GM18511 (cell line): ENCODE measurements around the gene EPB41.
"Not testable (repeated sequence)": the region's sequence is repeated elsewhere in the genome, so short reads cannot be mapped to it uniquely, and the experiment has no call there.

Source experiments
- ATAC-seq: cut with Tn5 transposase; IDR thresholded peaks from one replicate; pipeline ENCODE4 v1.9.1; 2021; ENCODE audit warnings: mild to moderate bottlenecking, moderate library complexity; ENCODE audit not compliant: unreplicated experiment

The EPB41 gene

DNA sequence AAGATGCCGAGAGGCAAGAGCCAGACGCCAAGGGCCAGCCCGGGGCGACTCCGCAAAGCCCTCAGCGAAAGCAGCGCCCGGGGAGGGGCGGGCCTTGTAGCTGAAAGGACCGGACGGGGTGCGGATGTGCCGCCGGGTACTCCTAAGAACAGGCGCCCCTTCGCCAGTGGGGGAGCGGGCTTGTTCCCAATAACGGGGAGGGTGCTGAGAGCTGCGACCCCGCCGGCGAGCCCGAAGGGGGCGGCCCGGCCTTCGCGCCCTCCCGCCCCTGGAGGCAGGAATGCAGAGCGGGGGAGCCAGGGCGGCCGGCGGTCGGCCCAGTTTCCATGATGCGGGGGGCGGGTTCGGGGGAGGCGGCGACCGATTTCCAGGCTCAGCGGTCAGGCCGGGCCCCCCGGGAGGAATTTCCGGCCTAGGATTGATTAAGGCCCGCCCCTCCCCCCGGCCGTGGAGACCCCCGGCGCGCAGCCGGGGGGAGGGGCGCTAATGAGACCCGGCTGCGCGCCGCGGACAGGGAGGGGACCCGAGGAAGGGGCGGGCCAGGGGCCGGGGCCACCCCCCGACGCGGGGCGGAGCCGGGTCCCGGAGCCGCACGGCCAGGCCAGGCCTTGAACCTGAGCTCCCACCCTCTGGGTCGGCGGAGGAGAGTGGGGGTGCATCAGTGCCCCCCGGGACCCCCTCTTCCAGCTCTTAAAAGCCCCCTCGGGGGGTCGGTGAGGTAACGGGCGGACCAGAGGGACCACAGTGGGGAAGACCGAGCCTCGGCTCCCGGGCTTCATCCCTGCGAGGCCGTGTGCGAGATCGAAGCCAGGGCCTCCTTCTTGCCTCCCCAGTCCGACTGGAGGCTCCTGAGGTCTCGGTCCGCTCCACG is 210.2 kb downstream of the EPB41 start:
- ATAC-seq = no peak

DNA sequence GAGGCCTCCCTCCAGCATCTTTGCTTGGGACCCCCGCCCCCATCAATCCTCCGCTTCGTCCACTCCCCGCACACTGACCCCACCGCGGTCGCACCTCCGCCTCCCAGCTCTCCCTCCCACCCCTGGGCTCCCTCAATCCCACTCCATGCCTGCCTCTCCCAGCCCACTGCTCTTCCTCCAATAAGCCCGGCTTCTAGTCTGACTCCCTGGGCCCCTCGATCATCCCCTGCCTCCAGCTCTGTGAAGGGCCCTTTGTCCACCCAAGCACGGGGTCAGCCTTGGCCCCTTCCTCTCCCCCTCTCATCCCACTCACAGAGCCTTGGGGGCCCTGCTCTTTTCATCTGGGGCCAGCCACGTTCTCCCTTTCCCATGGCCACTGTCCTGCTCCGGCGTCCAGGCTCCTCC is 210.9 kb downstream of the EPB41 start:
- ATAC-seq = no peak

GRCh38 chr1:29125788-29126187 is 211.4 kb downstream of the EPB41 start:
- no peak for ATAC-seq

- no peak for ATAC-seq
These were observed 211.8 kb downstream of the EPB41 start for GRCh38 chr1:29126198-29126597.

GRCh38 chr1:29128739-29129138 is 214.4 kb downstream of the EPB41 start:
- ATAC-seq = no peak

GRCh38 chr1:29129916-29130315 is 215.5 kb downstream of the EPB41 start:
- no peak for ATAC-seq

GRCh38 chr1:29131056-29131455 is 216.7 kb downstream of the EPB41 start:
- ATAC-seq = not testable (repeated sequence)

- ATAC-seq = no peak
These were observed 219.7 kb downstream of the EPB41 start for GRCh38 chr1:29133861-29134694.

DNA sequence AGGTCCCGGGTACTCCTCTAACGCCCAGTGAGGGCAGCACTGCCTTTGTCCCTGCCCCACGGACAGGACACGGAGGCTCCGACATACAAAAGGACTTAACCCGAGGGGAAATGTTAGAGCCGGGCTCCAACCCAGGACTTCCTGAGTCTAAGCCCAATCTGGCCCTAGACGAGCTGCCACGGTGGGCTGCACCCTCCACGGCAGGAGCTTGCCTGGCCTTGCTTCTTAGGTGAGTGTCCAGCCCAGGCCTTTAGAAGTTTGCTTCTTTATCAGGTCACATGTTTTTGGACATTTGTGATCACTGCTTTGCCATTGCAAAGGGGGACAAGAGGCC is 220.3 kb downstream of the EPB41 start:
- ATAC-seq = no peak

- ATAC-seq = no peak
These were observed 222.1 kb downstream of the EPB41 start for GRCh38 chr1:29136391-29136915.

GRCh38 chr1:29142714-29143113 is 228.3 kb downstream of the EPB41 start:
- ATAC-seq = no peak

GRCh38 chr1:29144178-29144577 is 229.8 kb downstream of the EPB41 start:
- ATAC-seq = no peak

DNA sequence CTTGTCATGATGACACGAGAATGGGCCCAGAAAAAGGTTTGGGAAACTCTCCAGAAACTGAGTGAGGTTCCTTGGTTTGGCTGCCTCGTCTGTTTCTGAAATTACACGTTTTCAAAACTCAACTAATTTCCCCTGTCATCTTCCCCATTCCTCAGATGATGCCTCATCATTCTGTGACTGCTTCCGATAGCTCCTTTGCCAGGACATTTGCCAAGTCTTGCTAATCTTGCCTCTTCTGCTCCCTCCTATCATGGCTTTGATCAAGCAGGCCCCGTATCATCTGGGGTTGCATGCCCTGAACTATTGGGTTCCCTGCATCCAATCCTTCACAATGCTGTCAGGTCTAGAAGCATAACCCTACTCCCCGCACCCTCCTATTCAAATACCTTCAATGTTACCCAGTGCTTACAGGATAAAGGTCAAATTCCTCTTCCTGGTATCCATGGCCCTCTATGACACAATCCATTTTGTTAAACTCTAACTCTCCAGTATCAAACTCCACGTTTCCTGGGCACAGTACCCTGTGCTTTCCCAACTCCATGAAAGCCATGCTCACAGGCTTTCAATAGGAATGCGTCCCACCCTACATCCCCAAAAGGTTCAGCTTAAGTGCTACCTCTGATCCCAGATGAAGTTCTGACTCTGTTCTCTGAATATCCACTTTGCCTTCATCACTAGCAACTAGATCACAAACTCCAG is 231.5 kb downstream of the EPB41 start:
- ATAC-seq = no peak

DNA sequence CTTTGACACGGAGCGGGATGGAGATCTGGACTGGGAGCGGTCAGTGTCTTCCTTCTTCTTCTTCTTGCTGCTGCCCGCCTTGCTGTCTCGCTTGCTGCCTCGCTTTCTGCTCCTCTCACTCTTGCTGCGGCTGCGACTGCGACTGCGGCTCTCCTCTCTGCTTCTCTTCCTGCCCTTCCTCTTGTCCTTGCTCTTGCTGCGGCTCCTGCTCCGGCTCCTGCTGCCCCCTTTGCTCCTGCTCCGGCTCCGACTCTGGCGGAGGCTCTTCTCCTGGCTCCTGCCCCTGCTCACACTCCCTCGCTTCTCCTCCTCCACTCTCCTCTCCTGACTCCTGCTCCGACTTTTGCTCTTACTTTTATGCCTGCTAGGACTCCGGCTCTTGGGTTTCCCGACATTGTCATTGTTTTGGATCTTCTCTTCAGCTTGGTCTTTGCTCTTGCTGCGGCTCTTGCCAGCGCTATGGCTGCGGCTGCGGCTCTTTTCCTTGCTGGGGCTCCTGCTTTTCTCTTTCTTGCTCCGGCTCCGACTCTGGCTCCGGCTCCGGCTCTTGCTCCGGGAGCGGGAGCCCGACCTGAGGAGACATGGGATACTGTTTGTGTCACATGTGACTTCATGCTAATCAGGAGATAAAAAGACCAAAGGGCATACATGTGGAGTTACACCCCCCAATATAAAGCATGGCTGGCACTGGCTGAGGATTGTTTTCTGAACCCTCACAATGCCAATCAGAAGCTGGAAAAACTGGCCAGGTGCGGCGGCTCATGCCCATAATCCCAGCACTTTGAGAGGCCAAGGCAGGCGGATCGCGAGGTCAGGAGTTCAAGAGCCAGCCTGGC is 234.5 kb downstream of the EPB41 start:
- no peak for ATAC-seq

DNA sequence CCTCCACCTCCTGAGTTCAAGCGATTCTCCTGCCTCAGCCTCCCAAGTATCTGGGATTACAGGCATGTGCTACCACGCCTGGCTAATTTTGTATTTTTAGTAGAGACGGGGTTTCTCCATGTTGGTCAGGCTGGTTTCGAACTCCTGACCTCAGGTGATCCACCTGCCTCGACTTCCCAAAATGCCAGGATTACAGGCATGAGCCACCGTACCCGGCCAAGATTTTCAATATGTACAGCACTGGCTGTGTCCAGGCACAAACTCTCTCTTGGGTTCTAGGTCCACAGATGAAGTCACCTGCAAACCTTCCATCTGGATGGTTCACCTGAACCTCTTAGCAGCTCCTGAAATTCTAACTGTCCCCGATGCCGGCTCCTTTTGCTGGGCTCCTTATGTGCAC is 236.0 kb downstream of the EPB41 start:
- ATAC-seq = not testable (repeated sequence)

- no peak for ATAC-seq
These were observed 237.9 kb downstream of the EPB41 start for GRCh38 chr1:29152046-29152805.

DNA sequence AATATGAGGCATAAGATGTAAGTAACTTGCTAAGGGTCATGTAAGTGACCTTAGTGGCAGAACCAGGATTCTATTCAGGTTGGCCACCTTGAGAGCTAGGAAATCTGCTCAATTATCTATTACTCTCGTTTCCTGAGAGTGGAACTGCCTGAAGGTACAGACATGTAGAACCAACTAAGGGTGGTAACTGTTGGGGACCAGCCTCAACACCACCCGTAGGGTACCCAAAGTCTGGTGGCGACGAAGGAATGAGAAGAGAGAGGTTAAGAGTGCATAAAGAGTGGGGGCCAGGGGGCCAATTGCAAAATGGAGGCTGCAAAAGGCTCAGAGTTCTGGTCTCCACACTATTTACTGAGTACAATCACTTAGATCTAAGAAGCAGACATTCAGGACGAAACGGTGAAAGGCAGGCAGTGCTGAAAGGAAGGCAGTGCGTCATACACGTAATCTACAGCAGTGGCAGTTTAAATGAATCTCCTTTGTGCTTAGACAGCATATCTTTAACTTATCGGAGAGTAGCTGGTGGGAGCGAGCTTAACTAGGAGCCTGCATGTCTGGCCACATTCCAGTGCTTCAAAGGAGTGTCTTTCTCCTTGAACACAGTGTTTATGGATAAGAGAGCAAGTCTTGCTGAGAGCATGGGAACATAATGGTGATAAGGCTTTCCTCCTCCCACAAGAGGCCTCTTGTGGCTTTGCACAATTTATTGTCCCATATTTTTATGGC is 242.3 kb downstream of the EPB41 start:
- no peak for ATAC-seq

DNA sequence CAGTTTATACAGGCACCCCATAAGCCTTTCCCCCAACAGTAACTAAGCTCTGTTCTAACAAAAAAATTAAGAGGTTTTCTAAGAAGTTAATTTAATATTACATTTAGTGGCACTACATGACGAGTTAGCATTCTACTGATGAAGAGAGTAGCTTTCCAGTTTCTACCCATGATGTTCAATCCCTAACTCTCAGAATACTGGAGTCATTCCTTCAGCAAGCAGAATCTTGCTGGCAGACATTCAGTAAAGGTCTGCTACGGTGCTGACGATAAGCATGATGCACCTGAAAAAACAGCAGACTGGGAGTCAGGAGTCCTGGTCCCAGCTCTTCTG is 242.9 kb downstream of the EPB41 start:
- ATAC-seq = no peak

DNA sequence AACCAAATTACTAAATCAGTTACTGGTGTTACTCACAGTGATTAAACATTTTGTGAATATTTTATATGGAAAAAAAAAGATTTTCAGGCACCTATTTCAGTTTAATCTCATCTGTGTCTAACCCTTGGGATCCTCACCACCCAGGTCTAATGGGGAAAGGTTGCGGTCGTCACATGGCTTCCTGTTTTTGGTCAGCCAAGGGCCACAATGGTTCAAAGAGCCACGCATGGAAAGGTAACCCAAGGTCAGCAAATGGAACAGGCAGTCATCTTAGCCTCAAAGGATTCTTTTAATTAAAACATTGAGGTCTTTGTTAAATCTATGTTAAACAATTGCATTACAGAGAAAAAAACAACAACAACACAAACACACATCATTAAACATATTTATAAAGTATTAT is 245.4 kb downstream of the EPB41 start:
- no peak for ATAC-seq
